T-cell (primary cell): ENCODE results near the gene LCOR. TPM values are rescaled to one million over a fixed set of nuclear protein-coding genes. Genes with fewer than 3 reads are reported as not detected.

Experiments
- ATAC-seq, 4 experiments: fragments of 200-7000 bp in 3 of 4; fragments of 150-1000 bp in 1 of 4; cut with Tn5 transposase; replicated peaks in 1 of 4; 1 replicate in 3 of 4; 2 replicates in 1 of 4; pipeline ENCODE4 v1.10.0; 2021; ENCODE audit warnings: moderate library complexity in 3 of 4, mild to moderate bottlenecking in 2 of 4, moderate number of reproducible peaks in 1 of 4
- CTCF ChIA-PET, 2 donors: fragments of 300-600 bp; sonication (Branson Sonifier 250); formaldehyde crosslinking; loops; one replicate each; lab custom pipeline; 2022; ENCODE audit warnings: antibody characterized with exemption in 2 of 2; lab: Charles Lee
- POLR2A ChIA-PET, 2 donors: fragments of 300-600 bp; sonication (Branson Sonifier 250); formaldehyde crosslinking; loops; one replicate each; lab custom pipeline; 2022; ENCODE audit warnings: antibody characterized with exemption in 2 of 2; lab: Charles Lee
- DNase-seq, 35 experiments: peaks; one replicate each; pipeline versions ENCODE4 v3.0.0 to v3.0.0-alpha.2; 2013 to 2023
- H3K27ac ChIP-seq: one replicate; pipeline ENCODE4 v1.5.1; 2013; ENCODE audit warnings: low read length
- H3K27me3 ChIP-seq, 2 experiments: replicated peaks in 1 of 2; 1 replicate in 1 of 2; 2 replicates in 1 of 2; pipeline versions ENCODE4 v1.6.1 to v1.7.0; 2013; ENCODE audit warnings: low read length in 1 of 2, mixed read lengths in 1 of 2; ENCODE audit not compliant: control insufficient read depth in 2 of 2, insufficient read depth in 2 of 2; ENCODE audit errors: extremely low read depth in 1 of 2
- H3K36me3 ChIP-seq, 2 donors: 1 replicate in 1 of 2; 2 replicates in 1 of 2; pipeline versions ENCODE4 v1.6.1 to v1.7.0; 2013; ENCODE audit warnings: low read length in 1 of 2; ENCODE audit not compliant: control insufficient read depth in 2 of 2, insufficient read depth in 1 of 2; ENCODE audit errors: extremely low read depth in 1 of 2
- H3K4me1 ChIP-seq, 2 experiments: 1 replicate in 1 of 2; 2 replicates in 1 of 2; pipeline versions ENCODE4 v1.6.1 to v1.7.0; 2013; ENCODE audit warnings: low read length in 2 of 2, mixed read lengths in 1 of 2; ENCODE audit not compliant: insufficient read depth in 2 of 2, control insufficient read depth in 1 of 2; ENCODE audit errors: extremely low read depth in 1 of 2
- H3K4me3 ChIP-seq, 2 donors: 1 replicate in 1 of 2; 2 replicates in 1 of 2; pipeline versions ENCODE4 v1.5.1 to v1.7.0; 2013; ENCODE audit warnings: mild to moderate bottlenecking in 2 of 2, low read length in 1 of 2, moderate library complexity in 1 of 2; ENCODE audit not compliant: control insufficient read depth in 1 of 2; ENCODE audit errors: extremely low read depth in 1 of 2
- H3K9me3 ChIP-seq: 2 replicates; pipeline ENCODE4 v1.7.0; 2013
- H3K27ac Mint-ChIP-seq, 2 donors: one replicate each; pipeline ENCODE4 v1.8.0; 2020 to 2021; ENCODE audit warnings: mild to moderate bottlenecking in 2 of 2, mixed read lengths in 2 of 2
- H3K27me3 Mint-ChIP-seq, 2 donors: one replicate each; pipeline ENCODE4 v1.8.0; 2021 to 2022; ENCODE audit warnings: mixed read lengths in 2 of 2
- H3K36me3 Mint-ChIP-seq: one replicate; pipeline ENCODE4 v1.8.0; 2021; ENCODE audit warnings: mixed read lengths
- H3K4me1 Mint-ChIP-seq, 3 donors: one replicate each; pipeline ENCODE4 v1.8.0; 2020 to 2022; ENCODE audit warnings: mixed read lengths in 3 of 3, mild to moderate bottlenecking in 1 of 3
- H3K4me3 Mint-ChIP-seq, 3 donors: one replicate each; pipeline ENCODE4 v1.8.0; 2020 to 2022; ENCODE audit warnings: mild to moderate bottlenecking in 3 of 3, mixed read lengths in 3 of 3, moderate library complexity in 3 of 3
- H3K9me3 Mint-ChIP-seq, 3 donors: one replicate each; pipeline ENCODE4 v1.8.0; 2020 to 2022; ENCODE audit warnings: mixed read lengths in 3 of 3
- WGBS: methylation state at CpG from one replicate; pipeline ENCODE4 v1.1.5; 2013; ENCODE audit warnings: missing lambda C conversion rate; ENCODE audit not compliant: insufficient coverage; 5-methylcytosine and 5-hydroxymethylcytosine counted together
- total RNA-seq, 35 experiments: library from RNA in 6 of 35; stranded (reverse) in 6 of 35; fragments of 120-200 nt in 1 of 35; gene quantifications; one replicate each; pipeline versions ENCODE4 v1.2.1 to v1.2.4 and lab custom pipeline; 2013 to 2026

The LCOR gene
- total RNA-seq, 5 donors from 2014 or later (not counting 1 experiment from before 2014, with no cell fraction given) = 32.0 to 67.3 (median 38.0) TPM

DNA sequence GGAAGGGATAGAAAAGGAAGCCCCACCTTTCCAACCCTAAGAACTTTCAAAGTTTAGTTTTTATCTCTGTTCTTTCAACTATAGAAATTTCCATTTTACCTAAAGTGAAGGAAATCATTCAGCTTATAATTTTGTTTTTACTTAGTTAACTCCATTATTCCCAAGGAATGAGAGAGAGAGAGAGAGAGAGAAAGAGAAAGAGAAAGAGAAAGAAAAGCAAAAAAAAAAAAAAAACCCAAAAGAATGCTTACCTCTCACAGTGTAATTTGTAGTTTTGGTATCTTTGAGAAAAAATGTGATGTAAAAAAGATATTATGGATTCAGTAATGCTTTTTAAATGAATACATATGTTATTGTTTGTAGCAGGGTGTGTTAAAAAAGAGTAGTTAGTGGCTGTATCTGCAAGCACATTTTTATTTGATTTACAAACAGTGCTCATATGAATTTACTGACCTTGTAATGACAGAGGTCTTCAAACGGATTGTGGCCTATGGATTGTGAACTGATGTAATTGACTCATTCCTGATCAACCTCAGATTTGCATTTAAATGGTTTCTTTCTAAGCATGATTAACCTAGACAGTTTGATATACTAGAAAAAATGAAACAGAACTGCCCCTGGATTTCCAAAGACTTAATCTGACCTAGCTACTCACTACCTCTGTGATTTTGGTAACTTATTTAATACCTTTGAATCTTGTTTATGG, 64.9 kb downstream of the LCOR start:
- peak overlapping the region in 1 of 2 donors; percentile 5 for H3K27ac Mint-ChIP-seq

DNA sequence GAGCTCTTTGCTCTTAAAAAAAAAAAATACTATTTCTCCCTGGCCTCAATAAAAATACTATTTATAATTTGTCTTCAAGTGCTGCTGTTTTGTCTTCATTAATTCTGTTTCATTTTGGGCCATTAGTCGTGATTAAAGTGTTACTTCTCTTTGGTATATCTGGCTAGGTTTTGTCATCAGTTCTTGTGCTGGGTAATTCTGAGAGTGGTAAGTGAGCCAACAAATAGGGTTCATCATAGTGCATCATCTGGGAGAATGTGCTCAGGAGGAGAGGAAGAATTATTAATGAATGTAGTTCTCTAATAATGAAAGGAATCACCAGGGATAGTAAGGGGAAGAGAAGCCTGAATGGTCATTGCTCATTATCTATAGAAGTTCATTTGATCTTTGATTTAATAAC, 70.0 kb downstream of the LCOR start:
- CTCF ChIA-PET = interaction anchor here in 1 of 2 donors (0.7 kb wide), 1 partner anchor 66 kb away, joined by 4 read pairs; no protein-coding TSS in a partner anchor
- 50% methylated on average over 1 of the region's 1 CpG for WGBS
- no peak for ATAC-seq
- H3K27me3 ChIP-seq = no peaks in the 10 kb centered on the region
- peaks cover 0 to 2% of the 10 kb centered on the region in 2 donors for H3K36me3 ChIP-seq
- H3K4me3 ChIP-seq = no peak overlapping the region
- POLR2A ChIA-PET = no interaction called here
- Mint-ChIP-seq H3K27ac (no peak overlapping the region), H3K4me1 (peaks cover 57 to 68% (median 62%) of the 10 kb centered on the region in 3 donors), H3K9me3 (no peaks in the 10 kb centered on the region), H3K4me3 (no peak overlapping the region), H3K36me3 (peaks cover 10% of the 10 kb centered on the region), H3K27me3 (no peaks in the 10 kb centered on the region)
- H3K27ac ChIP-seq = no peak overlapping the region
- DNase-seq = no peak
- H3K4me1 ChIP-seq = peaks cover 3 to 4% of the 10 kb centered on the region in 2 experiments
- no peaks in the 10 kb centered on the region for H3K9me3 ChIP-seq

More for the DNA sequence above, 64.9 kb downstream of the LCOR start:
- Histone ChIP-seq H3K4me3 (no peak overlapping the region), H3K36me3 (no peaks in the 10 kb centered on the region), H3K9me3 (peaks cover under 1% of the 10 kb centered on the region), H3K27ac (no peak overlapping the region), H3K27me3 (no peaks in the 10 kb centered on the region), H3K4me1 (peaks cover 3 to 6% of the 10 kb centered on the region in 2 experiments)
- Mint-ChIP-seq H3K4me1 (peaks cover 57 to 64% (median 62%) of the 10 kb centered on the region in 3 donors), H3K36me3 (peaks cover 20% of the 10 kb centered on the region), H3K4me3 (no peak overlapping the region), H3K27me3 (no peaks in the 10 kb centered on the region), H3K9me3 (peaks cover 0 to 8% (median under 1%) of the 10 kb centered on the region in 3 donors)
- CTCF ChIA-PET = interaction anchor here in 1 of 2 donors (0.7 kb wide), 1 partner anchor 13 kb away, joined by 5 read pairs; no protein-coding TSS in a partner anchor
- POLR2A ChIA-PET = interaction anchor here in 1 of 2 donors (0.6 kb wide), 1 partner anchor 93 kb away, joined by 3 read pairs; no protein-coding TSS in a partner anchor
- WGBS = no CpG with 5 or more reads among the region's 1 CpG
- DNase-seq = no peak
- ATAC-seq = no peak

DNA sequence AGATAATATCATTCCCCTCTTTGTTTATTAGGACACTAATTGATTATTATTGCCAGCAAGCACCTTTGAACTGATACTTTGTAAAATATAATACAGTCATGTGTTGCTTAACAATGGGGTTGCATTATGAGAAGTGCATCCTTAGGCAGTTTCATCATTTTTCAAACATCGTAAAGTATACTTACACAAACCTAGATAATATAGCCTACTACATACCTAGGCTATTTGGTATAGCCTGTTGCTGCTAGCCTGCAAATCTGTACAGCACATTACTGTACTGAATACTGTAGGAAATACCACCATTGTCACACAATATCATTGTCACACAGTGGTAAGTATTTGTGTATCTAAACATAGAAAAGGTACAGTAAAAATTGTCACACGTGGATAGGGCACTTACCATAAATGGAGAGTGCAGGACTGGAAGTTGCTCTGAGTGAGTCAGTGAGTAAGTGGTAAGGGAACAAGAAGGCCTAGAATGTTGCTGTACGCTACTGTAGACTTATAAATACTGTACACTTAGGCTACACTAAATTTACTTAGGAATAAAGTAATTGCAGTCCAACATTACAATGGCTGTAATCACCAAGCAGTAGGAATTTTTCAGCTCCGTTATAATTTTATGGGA, 70.7 kb downstream of the LCOR start:
- no peak overlapping the region for H3K4me3 Mint-ChIP-seq

DNA sequence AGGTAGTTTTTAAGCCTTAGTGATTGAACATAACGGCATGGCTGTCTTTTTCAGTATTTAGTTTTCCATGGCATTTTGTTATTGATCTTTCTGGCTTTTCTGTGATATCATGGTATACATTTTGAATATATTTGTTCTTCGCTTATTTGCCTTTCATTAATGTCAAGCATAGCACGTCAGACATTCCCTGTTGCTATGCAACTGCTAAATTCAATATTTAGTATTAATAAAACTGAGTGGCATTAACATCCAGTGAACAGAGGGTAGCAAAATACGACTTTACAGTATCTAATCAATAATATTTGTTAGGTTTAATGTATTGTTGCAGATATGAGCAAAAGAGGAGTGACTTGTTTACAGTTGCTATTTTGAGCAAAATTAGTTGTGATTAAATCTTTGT, 72.5 kb downstream of the LCOR start:
- Mint-ChIP-seq H3K4me3 (no peak overlapping the region), H3K27me3 (no peaks in the 10 kb centered on the region), H3K36me3 (peaks cover 25% of the 10 kb centered on the region), H3K4me1 (peaks cover 40 to 60% (median 55%) of the 10 kb centered on the region in 3 donors), H3K27ac (no peak overlapping the region), H3K9me3 (no peaks in the 10 kb centered on the region)
- no peaks in the 10 kb centered on the region for H3K27me3 ChIP-seq
- H3K9me3 ChIP-seq = no peaks in the 10 kb centered on the region
- peaks cover 0 to 4% of the 10 kb centered on the region in 2 experiments for H3K4me1 ChIP-seq
- DNase-seq = no peak
- POLR2A ChIA-PET = no interaction called here
- peaks cover 4 to 15% of the 10 kb centered on the region in 2 donors for H3K36me3 ChIP-seq
- H3K27ac ChIP-seq = no peak overlapping the region
- CTCF ChIA-PET = no interaction called here
- 100% methylated on average over 1 of the region's 4 CpGs for WGBS
- no peak overlapping the region for H3K4me3 ChIP-seq
- no peak for ATAC-seq

More for the DNA sequence above, 70.7 kb downstream of the LCOR start:
- no peaks in the 10 kb centered on the region for H3K27me3 Mint-ChIP-seq
- POLR2A ChIA-PET = no interaction called here
- no peaks in the 10 kb centered on the region for H3K27me3 ChIP-seq
- no peak overlapping the region for H3K27ac ChIP-seq
- no peak for DNase-seq
- no peak overlapping the region for H3K4me3 ChIP-seq
- no peaks in the 10 kb centered on the region for H3K9me3 ChIP-seq
- no peak for ATAC-seq
- peaks cover 11% of the 10 kb centered on the region for H3K36me3 Mint-ChIP-seq
- WGBS = no CpG with 5 or more reads among the region's 4 CpGs
- CTCF ChIA-PET = no interaction called here
- H3K27ac Mint-ChIP-seq = no peak overlapping the region
- H3K9me3 Mint-ChIP-seq = no peaks in the 10 kb centered on the region
- H3K36me3 ChIP-seq = peaks cover 0 to 3% of the 10 kb centered on the region in 2 donors
- peaks cover 49 to 62% (median 58%) of the 10 kb centered on the region in 3 donors for H3K4me1 Mint-ChIP-seq
- peaks cover 3 to 4% of the 10 kb centered on the region in 2 experiments for H3K4me1 ChIP-seq

DNA sequence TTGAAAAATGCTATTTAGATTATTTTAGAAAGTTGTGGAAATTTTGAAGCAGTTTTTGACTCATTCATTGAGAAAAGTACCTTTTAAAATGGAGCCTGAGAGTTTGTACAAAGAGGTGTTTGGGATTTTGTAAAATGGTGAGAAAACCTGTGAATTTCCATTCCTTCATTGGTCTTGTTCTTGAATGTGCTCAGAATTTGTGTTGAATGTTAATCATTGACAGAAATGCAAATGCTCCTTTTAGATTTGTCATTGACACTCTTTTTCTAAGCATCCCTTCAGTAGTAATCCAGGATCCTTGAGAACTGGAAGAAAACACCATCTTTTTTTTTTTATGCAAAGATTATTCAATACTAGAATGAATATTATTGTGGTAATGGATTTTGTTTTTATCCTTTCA, 74.8 kb downstream of the LCOR start:
- H3K36me3 ChIP-seq = peaks cover 4 to 21% of the 10 kb centered on the region in 2 donors
- Mint-ChIP-seq H3K27me3 (no peaks in the 10 kb centered on the region), H3K36me3 (peaks cover 24% of the 10 kb centered on the region), H3K27ac (no peak overlapping the region), H3K9me3 (no peaks in the 10 kb centered on the region), H3K4me1 (peaks cover 38 to 62% (median 52%) of the 10 kb centered on the region in 3 donors), H3K4me3 (no peak overlapping the region)
- H3K4me3 ChIP-seq = no peak overlapping the region
- no peak for DNase-seq
- ATAC-seq = no peak
- CTCF ChIA-PET = no interaction called here
- no peaks in the 10 kb centered on the region for H3K4me1 ChIP-seq
- H3K9me3 ChIP-seq = no peaks in the 10 kb centered on the region
- no peaks in the 10 kb centered on the region for H3K27me3 ChIP-seq
- no peak overlapping the region for H3K27ac ChIP-seq
- POLR2A ChIA-PET = no interaction called here

DNA sequence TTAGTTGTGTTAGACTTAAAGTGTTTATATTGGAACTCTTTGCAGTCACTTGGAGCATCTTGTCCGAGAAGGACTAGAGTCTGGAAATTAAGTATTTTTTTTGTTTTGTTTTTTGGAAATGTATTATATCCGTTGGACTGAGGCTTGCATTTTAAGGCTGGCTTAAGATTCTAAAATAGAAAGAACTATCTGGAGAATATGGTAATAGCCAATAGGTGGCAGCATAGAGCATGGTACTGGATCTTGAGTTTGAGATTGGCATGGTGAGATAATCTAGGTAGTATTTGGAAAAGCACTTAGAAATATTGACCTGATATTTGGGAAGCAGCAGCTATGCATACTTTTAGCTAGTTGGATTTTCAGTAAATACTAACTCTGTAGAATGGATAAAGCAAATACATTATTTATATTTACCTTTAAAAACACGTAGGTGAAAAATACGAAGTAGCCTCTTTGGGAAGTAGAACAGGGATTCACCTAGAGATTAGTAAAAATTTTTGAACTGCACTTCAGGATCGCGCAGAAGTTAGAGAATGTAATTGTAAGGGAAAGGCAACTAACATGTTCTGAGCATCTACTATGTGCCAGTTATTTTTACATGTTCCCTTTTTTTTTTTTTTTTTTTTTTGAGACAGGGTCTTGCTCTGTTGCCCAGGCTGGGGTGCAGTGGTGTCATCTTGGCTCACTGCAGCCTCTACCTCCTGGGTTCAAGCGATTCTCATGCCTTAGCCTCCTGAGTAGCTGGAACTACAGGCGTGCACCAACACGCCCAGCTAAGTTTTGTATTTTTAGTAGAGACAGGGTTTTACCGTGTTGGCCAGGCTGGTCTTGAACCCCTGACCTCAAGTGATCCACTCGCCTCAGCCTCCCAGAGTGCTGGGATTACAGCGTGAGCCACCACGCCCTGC, 78.6 kb downstream of the LCOR start:
- no peaks in the 10 kb centered on the region for H3K27me3 Mint-ChIP-seq
- no peak for ATAC-seq
- H3K4me1 ChIP-seq = no peaks in the 10 kb centered on the region
- no peak overlapping the region for H3K4me3 Mint-ChIP-seq
- H3K27me3 ChIP-seq = no peaks in the 10 kb centered on the region
- H3K9me3 Mint-ChIP-seq = no peaks in the 10 kb centered on the region
- peaks cover 8 to 30% of the 10 kb centered on the region in 2 donors for H3K36me3 ChIP-seq
- peaks cover 28 to 39% (median 35%) of the 10 kb centered on the region in 3 donors for H3K4me1 Mint-ChIP-seq
- peak in 2 of 35 experiments; percentile 1 to 68 for DNase-seq
- ChIA-PET POLR2A (no interaction called here), CTCF (interaction anchor here in 1 of 2 donors (0.8 to 1.4 kb wide), 7 partner anchors 11 to 115 kb away, joined by 3 to 6 read pairs (median 3); no protein-coding TSS in a partner anchor)
- no peaks in the 10 kb centered on the region for H3K9me3 ChIP-seq
- peaks cover 43% of the 10 kb centered on the region for H3K36me3 Mint-ChIP-seq
- H3K27ac Mint-ChIP-seq = peak overlapping the region in 1 of 2 donors; percentile 0
- no peak overlapping the region for H3K27ac ChIP-seq
- WGBS = 75% methylated on average over 3 of the region's 13 CpGs
- no peak overlapping the region for H3K4me3 ChIP-seq
